Testis (tissue), 3 donors: Measurements from ENCODE around the gene SPATA2. TPM values are rescaled to one million over a fixed set of nuclear protein-coding genes. Genes with fewer than 3 reads are reported as not detected.

Experiments used
- DNase-seq: peaks from one replicate; pipeline ENCODE4 v3.0.0-alpha.2; 2019
- H3K27ac ChIP-seq, 2 donors: fragments of 200-600 bp; sonication (generic); one replicate each; pipeline ENCODE4 v1.5.1; 2019
- H3K27me3 ChIP-seq: fragments of 200-600 bp; sonication (generic); one replicate; pipeline ENCODE4 v1.5.1; 2019
- H3K36me3 ChIP-seq: fragments of 200-600 bp; sonication (generic); one replicate; pipeline ENCODE4 v1.5.1; 2017; ENCODE audit warnings: low read depth; ENCODE audit errors: missing control alignments
- H3K4me1 ChIP-seq: fragments of 200-600 bp; sonication (generic); one replicate; pipeline ENCODE4 v1.5.1; 2019
- H3K4me3 ChIP-seq, 2 donors: fragments of 200-600 bp; sonication (generic); one replicate each; pipeline ENCODE4 v1.5.1; 2017 to 2019
- H3K9me3 ChIP-seq: fragments of 200-600 bp; sonication (generic); one replicate; pipeline ENCODE4 v1.5.1; 2017
- POLR2A ChIP-seq: fragments of 450-650 bp; IDR thresholded peaks from one replicate; pipeline ENCODE4 v1.6.1; 2017; ENCODE audit warnings: antibody characterized with exemption, mild to moderate bottlenecking, moderate library complexity
- WGBS, 2 donors: methylation state at CpG; one replicate each; pipeline ENCODE4 v1.1.5; 2018; 5-methylcytosine and 5-hydroxymethylcytosine counted together
- intact Hi-C: fragments of 100-400 bp; cut with DNase I; formaldehyde crosslinking; loops from one replicate; pipeline ENCODE4 v1.15.1; 2023; ENCODE audit warnings: low total_unique reads
- polyA plus RNA-seq: library from polyadenylated mRNA; stranded (reverse); fragments of 350-450 nt; fragmentation: Illumina TruSeq; extraction: RNeasy Lipid Tissue Mini Kit (QIAGEN cat#74804); gene quantifications from one replicate; pipeline ENCODE4 v1.2.3, GENCODE V29; 2014; ENCODE audit warnings: low read depth, low replicate concordance; ENCODE audit not compliant: insufficient read depth
- total RNA-seq, 2 donors: library from RNA; depleted of rRNA; stranded (reverse); fragments of >200 nt; gene quantifications; one replicate each; pipeline ENCODE4 v1.2.3, GENCODE V29; 2016
- TF ChIP-seq, protein P1 (sequence below), 3 experiments: fragments of 450-650 bp in 2 of 3; fragments of 200-600 bp in 1 of 3; sonication (generic) in 1 of 3; IDR thresholded peaks; one replicate each; pipeline ENCODE4 v1.5.1; 2016 to 2019; ENCODE audit warnings: antibody characterized with exemption in 3 of 3, mild to moderate bottlenecking in 2 of 3, moderate library complexity in 1 of 3

The SPATA2 gene
- total and polyA plus RNA-seq, 3 donors from 2014 or later, result 21.9 to 30.7 (median 26.0) TPM

DNA sequence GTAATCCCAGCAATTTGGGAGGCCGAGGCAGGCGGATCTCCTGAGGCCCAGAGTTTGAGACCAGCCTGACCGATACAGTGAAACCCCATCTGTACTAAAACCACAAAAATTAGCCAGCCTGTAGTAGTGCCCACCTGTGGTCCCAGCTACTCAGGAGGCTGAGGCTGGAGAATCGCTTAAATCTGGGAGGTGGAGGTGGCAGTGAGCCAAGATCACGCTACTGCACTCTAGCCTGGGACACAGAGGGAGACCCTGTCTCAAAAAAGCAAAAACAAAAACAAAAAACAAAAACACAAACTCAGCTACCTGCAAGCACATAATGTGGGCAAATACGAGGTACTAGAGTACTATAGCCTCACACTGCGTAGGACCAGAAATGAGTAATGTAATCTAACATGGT is 3.7 kb upstream of the SPATA2 start:
- 67 to 72% methylated on average over 7 of the region's 7 CpGs for WGBS, 2 donors
- Histone ChIP-seq H3K27ac (no peak overlapping the region), H3K4me1 (peaks cover 16% of the 10 kb centered on the region), H3K36me3 (no peaks in the 10 kb centered on the region), H3K27me3 (no peaks in the 10 kb centered on the region), H3K4me3 (no peak overlapping the region), H3K9me3 (no peaks in the 10 kb centered on the region)
- intact Hi-C loops, result no loop called here
- TF ChIP-seq, protein P1, sequence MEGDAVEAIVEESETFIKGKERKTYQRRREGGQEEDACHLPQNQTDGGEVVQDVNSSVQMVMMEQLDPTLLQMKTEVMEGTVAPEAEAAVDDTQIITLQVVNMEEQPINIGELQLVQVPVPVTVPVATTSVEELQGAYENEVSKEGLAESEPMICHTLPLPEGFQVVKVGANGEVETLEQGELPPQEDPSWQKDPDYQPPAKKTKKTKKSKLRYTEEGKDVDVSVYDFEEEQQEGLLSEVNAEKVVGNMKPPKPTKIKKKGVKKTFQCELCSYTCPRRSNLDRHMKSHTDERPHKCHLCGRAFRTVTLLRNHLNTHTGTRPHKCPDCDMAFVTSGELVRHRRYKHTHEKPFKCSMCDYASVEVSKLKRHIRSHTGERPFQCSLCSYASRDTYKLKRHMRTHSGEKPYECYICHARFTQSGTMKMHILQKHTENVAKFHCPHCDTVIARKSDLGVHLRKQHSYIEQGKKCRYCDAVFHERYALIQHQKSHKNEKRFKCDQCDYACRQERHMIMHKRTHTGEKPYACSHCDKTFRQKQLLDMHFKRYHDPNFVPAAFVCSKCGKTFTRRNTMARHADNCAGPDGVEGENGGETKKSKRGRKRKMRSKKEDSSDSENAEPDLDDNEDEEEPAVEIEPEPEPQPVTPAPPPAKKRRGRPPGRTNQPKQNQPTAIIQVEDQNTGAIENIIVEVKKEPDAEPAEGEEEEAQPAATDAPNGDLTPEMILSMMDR (IDR thresholded peaks at IDR 0.05), result no peak
- TF ChIP-seq POLR2A, result no peak
- no peak for DNase-seq

DNA sequence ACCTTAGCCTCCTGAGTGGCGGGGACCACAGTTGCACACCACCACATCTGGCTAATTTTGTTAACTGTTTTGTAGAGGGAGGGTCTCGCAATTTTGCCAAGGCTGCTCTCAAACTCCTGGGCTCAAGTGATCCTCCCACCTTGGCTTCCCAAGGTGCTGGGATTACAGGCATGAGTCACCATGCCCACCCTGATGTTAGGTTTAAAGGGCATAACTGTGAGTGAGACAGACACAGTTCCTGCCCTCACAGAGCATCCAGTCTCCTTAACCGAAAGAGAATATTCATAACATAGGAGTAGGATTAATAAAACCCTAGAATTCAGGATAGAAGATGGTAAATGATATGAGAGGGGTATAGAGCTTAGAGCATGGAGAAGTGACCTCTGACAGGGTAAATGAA is 3.1 kb upstream of the SPATA2 start:
- 88 to 89% methylated on average over 3 of the region's 3 CpGs for WGBS, 2 donors
- no peaks in the 10 kb centered on the region for H3K9me3 ChIP-seq
- no peak for TF ChIP-seq POLR2A
- TF ChIP-seq, protein P1 (IDR thresholded peaks at IDR 0.05), result no peak
- no peak for DNase-seq
- peaks cover 22% of the 10 kb centered on the region for H3K4me1 ChIP-seq
- intact Hi-C loops, result no loop called here
- no peaks in the 10 kb centered on the region for H3K27me3 ChIP-seq
- no peaks in the 10 kb centered on the region for H3K36me3 ChIP-seq
- H3K4me3 ChIP-seq, result no peak overlapping the region
- H3K27ac ChIP-seq, result no peak overlapping the region

DNA sequence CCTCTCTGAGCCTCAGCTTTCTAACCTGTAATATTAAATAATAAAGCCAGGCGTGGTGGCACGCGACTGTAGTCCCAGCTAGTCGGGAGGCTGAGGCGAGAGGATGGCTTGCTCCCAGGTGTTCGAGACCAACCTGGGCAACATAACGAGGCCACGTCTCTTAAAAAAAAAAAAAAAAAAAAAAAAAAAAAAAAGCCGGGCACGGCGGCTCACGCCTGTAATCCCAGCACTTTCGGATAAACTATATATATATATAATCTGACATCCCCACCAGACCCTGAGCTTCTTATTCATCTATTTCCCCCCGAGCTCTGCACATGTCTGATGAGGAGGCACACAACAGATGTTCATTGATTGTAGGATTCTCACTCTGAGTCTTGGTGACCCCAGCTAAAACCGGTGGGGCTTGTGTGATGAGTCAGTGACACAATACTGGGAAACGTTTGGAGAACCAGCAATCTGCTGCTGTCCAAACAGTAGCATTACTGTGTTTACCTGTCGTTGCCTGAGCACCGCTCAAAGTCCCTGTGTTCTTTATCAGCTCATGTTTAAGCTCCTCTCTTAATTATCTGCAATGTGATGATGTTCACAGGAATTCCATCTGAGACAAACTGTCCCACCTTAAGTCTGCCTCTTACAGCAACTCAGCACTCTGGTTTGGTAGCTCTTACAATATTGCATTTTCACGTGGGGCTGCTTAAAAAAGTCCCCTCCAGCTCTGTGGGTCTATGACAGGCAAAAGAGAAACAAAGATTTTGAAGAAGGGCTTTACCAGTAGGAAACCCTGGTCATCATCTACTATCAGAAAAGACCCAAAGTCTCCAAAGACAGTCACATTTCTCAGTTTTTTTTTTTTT is 1.0 kb upstream of the SPATA2 start:
- Histone ChIP-seq H3K9me3 (no peaks in the 10 kb centered on the region), H3K4me1 (peaks cover 24% of the 10 kb centered on the region), H3K27me3 (no peaks in the 10 kb centered on the region), H3K36me3 (no peaks in the 10 kb centered on the region), H3K27ac (peak overlapping the region in 1 of 2 donors; percentile 99), H3K4me3 (peak overlapping the region; percentile 96 to 99)
- TF ChIP-seq, protein P1 (IDR thresholded peaks at IDR 0.05), result no peak
- no peak for TF ChIP-seq POLR2A
- intact Hi-C loops, result no loop called here
- WGBS, 2 donors, result 26 to 29% methylated on average over 19 of the region's 19 CpGs
- DNase-seq, result no peak

DNA sequence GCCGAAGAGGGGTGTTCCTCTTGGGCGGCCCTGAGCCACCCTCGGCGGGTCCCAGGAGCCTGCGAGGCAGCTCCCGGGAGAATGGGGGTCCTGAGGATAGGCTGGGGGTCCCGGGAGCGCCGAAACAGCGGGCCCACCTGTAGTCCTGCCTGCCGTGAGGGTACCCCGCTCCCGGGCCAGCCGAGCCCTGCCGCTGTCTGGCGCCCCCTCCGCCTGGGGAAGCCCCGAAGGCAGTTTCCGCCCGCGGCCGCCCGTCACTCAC is 280 bp downstream of the SPATA2 start:
- intact Hi-C loops, result no loop called here
- H3K27me3 ChIP-seq, result no peaks in the 10 kb centered on the region
- no peaks in the 10 kb centered on the region for H3K9me3 ChIP-seq
- no peak for DNase-seq
- H3K4me1 ChIP-seq, result peaks cover 25% of the 10 kb centered on the region
- H3K27ac ChIP-seq, result peak overlapping the region; percentile 98 to 99
- TF ChIP-seq POLR2A, result no peak
- TF ChIP-seq, protein P1 (IDR thresholded peaks at IDR 0.05), result no peak
- WGBS, 2 donors, result 0% methylated on average over 15 of the region's 23 CpGs; no CpG with 5 or more reads in 1 of the 2 donors
- no peaks in the 10 kb centered on the region for H3K36me3 ChIP-seq
- H3K4me3 ChIP-seq, result peak overlapping the region; percentile 96 to 99
